ENCODE data around the gene SEC22A. TPM values are rescaled to one million over a fixed set of nuclear protein-coding genes. Genes with fewer than 3 reads are reported as not detected.

SEC22A gene
- total RNA-seq, 1 experiment from 2014 or later = 18.5 TPM

Other genes starting within 250 kb of the SEC22A start
- gene SEMA5B, start 174.2 kb upstream of the SEC22A start, total RNA-seq (2014; rRNA removed; shearing (Covaris generic)) = 0.07 TPM in 1 of 2 replicates, not detected in the other
- 18.7 and 19.6 TPM in 2 replicates for gene PDIA5, start 134.9 kb upstream of the SEC22A start, total RNA-seq (2014; rRNA removed; shearing (Covaris generic))
- gene ADCY5, start 247.1 kb downstream of the SEC22A start, total RNA-seq (2014; rRNA removed; shearing (Covaris generic)) = 0.20 TPM in 1 of 2 replicates, not detected in the other